Stimulated activated naive CD8-positive, alpha-beta T cell treated with anti-CD3 and anti-CD28 coated beads, Interleukin-15, amount 100 ng/mL, for 72 hours (primary cell): ENCODE measurements around the gene SMIM9.

Experiments used
- ATAC-seq: fragments of 150-1000 bp; cut with Tn5 transposase; 2 replicates; pipeline ENCODE4 v1.10.0; 2021; ENCODE audit warnings: mild to moderate bottlenecking, moderate library complexity
- DNase-seq, 2 donors: peaks; one replicate each; pipeline ENCODE4 v3.0.0; 2021 to 2022
- H3K27ac Mint-ChIP-seq, 2 donors: one replicate each; pipeline ENCODE4 v1.8.0; 2022; ENCODE audit warnings: mild to moderate bottlenecking in 2 of 2, mixed read lengths in 2 of 2, moderate library complexity in 2 of 2
- H3K27me3 Mint-ChIP-seq: one replicate; pipeline ENCODE4 v1.8.0; 2022; ENCODE audit warnings: mixed read lengths
- H3K4me1 Mint-ChIP-seq: one replicate; pipeline ENCODE4 v1.8.0; 2022; ENCODE audit warnings: mild to moderate bottlenecking, mixed read lengths
- H3K4me3 Mint-ChIP-seq, 2 donors: one replicate each; pipeline ENCODE4 v1.8.0; 2022; ENCODE audit warnings: mild to moderate bottlenecking in 2 of 2, mixed read lengths in 2 of 2, moderate library complexity in 1 of 2
- H3K9me3 Mint-ChIP-seq, 2 donors: one replicate each; pipeline ENCODE4 v1.8.0; 2022; ENCODE audit warnings: mixed read lengths in 2 of 2

Gene SMIM9

DNA sequence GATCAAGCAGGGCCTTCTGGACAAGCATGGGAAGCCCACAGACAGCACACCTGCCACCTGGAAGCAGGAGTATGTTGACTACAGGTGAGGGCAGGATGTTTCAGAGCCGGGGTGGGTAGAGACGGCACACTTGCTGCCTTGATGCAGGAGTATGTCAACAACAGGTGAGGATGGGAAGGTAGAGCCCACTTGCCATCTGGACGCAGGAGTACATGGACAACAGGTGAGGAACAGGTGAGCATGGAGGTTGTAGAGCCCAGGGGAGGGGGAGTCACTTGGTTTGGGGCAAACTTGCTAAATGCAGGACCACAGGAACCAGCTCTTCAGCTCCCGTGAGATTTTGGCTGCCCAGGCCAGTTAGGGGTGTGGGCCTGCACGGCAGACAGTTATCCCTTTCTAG lies 59.8 kb downstream of the SMIM9 start:
- no peak for DNase-seq
- Mint-ChIP-seq H3K9me3 (no peaks in the 10 kb centered on the region), H3K27ac (peak overlapping the region; percentile 61 to 80), H3K27me3 (no peaks in the 10 kb centered on the region), H3K4me1 (peaks cover 28% of the 10 kb centered on the region), H3K4me3 (no peak overlapping the region)
- ATAC-seq: no peak
